ENCODE measurements around the gene NR2F2.
A peak's percentile ranks its signal among the peaks of the same experiment; 100 is the strongest.

The NR2F2 gene

DNA sequence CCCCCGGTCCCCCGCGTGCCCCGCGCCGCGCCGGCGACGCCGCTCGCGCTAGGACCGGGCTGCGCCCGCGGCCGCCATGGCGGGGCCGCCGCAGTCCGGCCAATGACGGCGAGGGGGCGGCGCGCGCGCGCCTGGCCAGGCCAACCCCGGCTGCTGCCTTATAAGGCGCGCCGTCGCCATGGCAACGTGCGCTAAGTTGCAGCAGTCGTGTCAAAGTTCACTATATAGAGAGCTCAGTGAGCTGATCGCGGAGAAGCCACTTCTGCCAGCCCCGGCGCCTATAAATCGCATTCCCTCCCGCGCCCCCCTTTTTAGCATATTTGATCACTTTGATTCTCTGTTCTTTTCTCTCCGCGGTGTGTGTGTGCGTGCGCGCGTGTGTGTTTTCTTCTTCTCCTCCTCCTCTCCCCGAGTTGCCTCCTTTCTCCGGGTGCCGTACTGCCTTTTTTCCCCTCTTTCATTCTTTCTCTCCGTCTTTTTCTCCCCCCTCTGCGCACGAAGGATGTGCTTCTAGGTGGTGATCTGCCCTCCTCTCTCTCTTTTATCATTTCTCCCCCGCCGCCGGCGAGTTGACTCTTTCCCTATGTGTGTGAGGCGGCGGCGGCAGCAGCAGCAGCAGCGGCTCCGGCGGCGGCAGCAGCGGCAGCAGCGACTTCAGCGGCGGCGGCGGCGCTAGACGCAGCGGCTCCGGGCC, at the start of gene NR2F2:
Gene NR2F2 (plus strand): TSS at position 251 of the 694 bp plus-strand sequence. CDS start 1,406 bp downstream, outside the sequence.
- DNase-seq = peak; percentile 77

DNA sequence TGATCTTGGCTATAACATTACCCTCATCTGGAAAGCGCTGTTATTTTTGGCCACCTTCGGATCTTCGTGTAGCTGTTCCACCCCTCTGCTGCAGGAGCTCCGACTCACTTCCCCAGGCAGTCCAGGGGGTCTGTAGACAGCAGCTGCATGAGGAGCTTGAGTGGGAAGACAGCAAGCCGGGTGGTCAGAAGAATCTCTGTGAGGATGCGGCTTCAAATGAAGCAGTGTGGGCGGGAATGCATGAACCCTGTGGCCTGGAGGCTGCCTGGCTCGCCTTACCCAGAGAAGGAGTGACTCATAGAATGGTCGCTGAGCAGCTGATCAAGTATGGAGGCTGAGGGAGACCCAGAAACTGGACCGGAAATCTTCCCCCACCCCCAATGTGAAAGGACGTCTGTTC, 45.2 kb upstream of the NR2F2 start:
- no peak for DNase-seq

DNA sequence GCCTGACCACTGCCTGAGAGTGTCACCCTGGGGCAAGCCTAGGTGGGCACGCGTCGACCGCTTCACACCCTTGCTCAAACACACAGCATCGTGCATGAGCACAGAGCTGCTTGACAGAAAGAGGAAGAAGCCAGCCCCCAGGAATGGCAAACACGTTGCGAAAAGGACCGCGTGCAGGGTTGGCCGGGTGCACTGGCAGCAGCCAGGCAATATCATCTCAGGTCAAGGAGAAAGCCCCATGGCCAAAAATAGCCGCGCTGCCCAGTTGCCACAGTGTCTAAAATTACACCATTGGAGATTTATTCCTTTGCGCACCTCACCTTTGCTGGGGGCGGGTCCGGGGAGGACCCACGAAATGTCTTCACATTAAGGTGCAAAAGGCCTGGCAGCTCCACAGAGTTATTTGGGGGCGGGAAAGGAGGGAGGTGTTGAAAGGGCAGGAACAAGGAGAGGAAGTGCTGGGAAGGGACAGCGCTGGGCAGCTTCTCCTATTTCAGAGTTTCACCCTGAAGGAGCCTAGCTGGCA, 44.7 kb upstream of the NR2F2 start:
- no peak for DNase-seq

DNA sequence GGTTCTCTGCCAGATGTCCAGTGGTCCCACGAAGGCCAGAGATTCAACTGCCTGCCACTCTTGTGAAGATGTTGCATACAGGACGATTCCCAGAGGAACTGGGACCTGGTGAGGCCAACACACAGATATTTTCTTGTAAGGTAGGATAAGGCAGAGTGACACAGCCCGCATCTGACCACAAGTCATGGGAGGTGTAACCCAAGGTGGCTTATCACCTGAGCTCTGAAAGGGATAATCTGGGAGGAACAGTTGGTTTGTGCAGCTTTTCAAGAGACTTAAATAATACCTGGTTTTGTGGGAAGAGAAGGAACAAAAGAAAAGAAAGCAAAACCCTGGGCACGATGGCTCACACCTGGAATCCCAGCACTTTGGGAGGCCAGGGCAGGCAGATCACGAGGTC, 39.8 kb upstream of the NR2F2 start:
- DNase-seq = no peak

DNA sequence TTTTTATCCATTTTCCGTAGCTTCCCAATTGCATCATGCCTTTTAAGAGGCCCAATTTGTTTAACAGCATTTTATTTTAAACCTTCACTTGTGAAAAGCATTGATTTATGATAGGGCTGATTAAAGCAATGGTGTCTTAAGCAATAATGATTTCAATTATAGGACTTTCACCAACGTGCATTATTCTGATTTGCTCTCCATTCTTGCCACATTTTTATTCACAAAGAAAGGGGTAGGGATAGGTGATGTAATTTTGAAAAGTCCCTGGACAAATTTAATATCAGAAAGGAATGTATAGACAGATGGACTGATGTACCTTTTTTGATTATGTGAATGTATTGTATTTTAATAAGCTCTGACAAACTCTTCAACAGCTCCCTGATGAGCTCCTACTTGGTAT, 37.9 kb upstream of the NR2F2 start:
- no peak for DNase-seq

DNA sequence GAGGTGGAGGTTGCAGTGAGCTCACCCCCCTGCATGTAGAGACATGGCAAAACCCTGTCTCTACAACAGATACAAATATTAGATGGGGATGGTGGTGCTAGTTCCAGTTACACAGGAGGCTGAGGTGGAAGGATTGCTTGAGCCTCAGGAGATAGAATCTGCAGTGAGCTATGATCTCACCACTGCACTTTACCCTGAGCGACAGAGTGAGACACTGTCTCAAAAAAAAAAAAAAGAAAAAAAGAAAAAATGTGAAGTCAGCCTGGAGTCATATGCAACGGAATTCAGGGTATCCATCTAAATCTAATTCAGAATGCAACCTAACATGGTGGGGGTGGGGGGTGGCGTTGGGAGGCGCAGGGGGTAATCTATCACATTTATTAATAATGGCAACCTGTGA, 37.1 kb upstream of the NR2F2 start:
- no peak for DNase-seq

DNA sequence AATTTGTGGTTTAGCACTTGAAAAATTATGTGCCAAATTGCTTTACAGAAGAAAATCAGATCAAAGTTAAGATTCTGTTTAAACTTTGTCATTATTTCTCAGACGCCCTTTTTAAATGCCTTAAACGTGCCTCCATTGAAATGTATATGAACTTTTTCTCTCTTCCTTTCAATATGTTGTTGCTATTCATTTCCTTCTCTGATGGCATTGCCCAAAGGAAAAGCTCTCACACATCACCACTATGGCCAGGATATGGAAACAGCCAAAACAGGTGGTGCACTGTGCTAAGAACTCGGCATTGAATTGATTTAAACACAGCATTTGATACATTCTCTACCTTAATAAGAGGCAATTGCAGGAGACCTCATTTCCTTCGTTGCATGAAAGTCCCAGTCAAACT, 35.7 kb upstream of the NR2F2 start:
- no peak for DNase-seq

DNA sequence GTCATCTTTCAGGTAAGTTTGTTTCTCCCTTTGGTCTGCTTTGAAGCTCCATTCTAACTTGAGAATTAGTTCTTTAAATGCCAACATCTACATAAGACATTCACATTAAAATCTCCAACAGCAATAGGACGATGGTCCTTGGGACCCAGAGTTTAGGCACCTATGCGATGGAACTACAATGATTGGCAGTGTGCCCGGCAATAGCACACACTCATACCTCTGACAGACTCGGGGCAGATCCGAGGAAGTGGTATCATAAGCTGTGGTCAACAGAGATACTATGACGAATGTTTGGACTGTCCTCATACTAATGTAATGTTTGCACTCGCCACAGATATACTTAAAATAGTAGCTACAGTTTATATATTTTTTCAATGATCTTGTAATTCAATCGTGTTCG, 34.2 kb upstream of the NR2F2 start:
- DNase-seq = no peak

DNA sequence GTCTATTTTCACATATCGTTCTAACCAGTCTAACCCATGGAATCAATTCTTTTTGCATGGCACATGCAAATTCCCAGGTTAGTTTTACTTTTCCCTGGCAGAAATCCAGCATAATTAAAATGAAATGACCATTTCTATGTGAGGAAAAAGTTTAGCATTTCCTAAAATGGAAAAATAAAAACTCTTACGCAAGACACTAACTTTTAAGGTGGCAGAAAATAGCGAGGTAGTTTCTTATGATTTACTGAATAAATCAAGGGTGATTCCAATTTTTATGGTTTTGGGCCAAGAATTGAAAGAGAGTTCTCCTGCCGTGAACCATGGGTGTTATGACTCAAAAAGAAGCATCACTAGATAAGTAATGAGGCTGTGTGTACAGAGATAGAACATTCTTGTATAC, 32.7 kb upstream of the NR2F2 start:
- DNase-seq = no peak

DNA sequence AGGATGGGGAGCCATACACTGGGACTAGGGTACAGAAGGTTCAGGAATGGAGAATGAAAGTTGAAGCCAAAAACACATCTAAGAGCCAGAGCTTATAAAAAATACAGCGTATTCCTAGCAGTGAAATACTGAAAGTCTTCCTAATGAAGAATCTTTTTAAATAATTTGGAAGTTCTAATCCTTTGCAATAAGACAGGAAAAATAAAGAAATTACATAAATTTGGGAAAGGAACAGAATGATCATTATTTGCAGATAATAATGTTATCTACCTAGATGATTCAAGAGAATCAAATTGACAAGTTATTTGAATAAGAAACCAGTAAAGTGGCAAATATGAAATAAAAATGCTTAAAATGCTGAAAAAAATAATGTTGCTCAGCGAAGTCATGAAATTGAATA, 32.3 kb upstream of the NR2F2 start:
- no peak for DNase-seq

DNA sequence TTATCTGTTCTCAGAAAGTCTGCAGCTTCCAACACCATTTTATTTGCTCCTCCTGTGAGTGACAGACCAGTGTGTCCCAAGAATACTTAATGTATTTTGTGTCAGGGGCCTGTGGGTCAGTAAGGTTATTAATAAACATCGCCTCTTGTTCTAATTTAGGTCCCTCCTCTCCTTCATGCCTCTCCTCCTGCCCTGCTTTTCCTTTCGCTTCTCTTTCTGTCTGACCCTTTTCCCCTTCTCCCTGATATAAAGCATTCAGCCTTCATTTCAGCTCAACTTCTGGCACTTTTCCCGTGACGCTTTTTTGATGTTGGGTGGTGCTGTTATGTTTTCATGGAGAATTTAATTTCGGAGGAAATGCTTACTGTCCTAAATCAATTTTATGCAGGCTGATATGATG, 29.7 kb upstream of the NR2F2 start:
- no peak for DNase-seq

DNA sequence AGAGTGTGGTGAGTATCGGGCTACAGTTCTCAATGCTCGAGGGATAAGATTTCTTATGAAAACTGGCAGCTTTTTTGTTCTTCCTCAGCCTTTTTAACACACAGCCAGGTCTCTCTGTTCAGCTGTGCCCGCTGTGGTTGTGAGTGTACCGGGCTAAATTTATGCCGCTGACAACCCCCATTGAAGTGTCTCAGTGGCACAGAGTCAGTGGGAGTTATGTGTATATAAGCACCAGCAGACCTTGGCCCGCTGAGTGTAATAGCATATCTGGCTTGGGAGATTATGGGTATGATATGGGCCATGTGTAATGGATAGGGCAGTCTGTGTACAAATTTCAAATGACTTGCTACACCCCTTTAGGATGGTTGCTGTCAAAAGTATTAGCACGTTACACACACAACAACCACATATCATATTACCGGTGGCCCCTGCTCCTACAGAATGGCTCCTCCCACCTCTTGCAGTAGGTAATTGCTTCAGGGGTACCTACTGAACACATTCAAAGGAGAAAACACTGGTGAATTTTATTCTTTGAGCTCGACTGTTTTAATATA, 26.9 kb upstream of the NR2F2 start:
- no peak for DNase-seq

DNA sequence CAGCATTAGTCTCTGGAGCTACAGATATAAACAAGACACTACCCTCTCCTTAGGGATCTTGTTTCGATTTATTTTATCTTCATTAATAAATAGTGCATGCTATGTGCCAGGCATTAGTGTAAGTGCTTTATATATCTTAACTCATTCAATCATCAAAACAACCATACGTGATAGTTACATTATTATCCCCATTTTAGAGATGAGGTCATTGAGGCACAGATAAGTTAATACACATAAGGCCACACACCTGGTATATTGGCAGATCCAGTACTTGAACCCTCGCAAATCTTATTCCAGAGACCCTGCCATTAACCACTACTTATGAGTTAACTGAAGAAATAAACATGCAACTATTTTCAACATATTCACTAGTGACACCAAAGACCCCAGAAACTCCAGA, 25.7 kb upstream of the NR2F2 start:
- no peak for DNase-seq

DNA sequence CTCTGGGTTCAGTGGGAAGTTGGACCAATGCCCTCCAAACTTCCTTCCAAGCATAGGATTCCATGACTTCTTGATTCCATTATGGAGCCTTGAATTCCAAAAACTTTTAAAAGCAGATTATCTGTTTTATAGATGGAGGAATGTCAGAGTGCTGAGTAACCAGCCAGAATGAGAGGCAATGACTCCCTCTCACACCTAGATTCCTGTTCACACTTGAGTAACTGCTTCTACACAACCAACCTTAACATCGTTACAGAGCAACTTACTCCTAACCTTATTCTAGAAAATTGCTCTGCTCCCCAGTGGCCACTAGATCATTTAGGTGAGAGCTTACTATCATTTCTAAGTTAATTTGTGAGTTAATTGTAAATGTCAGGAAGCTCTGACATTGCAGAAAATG, 24.2 kb upstream of the NR2F2 start:
- DNase-seq = no peak

DNA sequence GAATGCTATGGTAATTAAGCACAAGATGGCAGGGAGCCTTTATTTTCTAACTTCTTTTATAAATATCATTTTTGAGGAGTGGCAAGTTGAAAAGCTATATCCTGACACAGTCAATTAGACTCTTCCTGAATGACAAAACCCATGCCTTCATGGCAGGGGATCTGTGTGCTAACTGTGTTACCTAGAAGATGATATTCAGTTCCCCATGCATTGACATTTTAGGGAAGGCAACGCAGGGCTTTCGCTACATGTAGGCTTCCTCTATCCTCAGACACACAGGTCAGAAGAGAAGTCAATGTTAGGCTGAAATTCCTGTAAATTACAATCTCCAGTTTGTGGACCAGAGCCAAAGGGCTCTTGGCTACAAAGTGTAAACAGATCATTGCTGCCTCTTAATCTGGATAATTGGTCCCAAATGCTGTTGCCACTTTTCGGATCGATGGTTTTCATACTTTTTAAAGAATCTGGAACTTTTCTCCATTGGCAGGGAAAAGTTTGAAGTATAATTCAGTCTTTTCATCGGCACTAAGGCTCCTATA, 22.6 kb upstream of the NR2F2 start:
- no peak for DNase-seq

DNA sequence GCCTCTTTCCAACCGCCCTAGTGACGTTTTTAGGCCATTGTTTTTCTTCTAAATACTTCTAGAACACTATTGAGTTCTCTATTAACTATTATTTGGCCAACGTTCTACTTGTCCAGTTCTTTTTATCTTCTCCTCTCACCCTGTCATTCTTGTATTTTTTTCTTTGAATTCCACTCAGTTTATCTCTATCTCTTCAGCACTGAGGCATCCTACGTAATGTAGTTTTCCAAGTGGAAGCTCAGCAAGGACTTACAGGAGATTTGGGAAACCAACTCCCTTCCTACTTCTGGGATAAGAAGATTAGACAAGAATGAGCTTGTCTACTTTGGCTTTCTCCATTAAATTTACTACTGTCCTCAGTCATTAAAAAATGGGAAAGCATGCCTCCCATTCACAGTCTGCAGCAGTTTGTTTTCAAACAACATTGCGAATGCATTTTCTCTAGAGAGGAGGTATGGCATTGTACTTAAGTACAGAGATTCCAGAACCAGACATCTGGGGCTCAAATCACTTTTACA, 21.3 kb upstream of the NR2F2 start:
- no peak for DNase-seq

DNA sequence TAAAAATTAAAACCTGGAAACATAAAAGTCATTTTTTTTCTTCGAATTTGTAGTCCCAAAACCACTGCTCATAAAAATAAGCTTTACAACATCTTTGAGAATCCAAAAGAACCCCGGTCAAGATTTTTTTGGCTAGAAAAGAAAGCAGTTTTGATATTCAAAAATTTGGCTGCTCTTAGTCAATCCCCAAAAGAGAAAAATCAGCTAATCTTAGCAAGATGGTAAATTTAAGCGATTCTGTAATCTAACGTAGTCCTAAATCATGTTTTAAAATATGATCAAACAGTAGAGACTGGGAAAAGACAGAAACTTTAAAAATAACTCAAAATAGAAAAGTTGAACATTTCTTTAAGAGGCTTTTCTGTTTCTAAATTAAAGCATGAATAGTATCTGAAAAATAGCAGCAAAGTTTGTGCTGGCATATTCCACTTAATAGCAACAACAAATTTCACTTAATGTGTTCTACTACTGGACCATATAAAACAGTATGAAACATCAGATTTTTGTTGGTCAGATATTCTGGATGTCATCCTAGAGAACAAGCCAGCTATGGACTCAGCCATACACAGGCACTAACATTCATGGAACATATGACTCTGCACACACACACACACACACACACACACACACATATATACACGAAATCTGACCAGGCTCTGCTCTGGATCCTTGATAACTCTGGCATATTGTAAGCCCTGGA, 19.1 kb upstream of the NR2F2 start:
- no peak for DNase-seq

DNA sequence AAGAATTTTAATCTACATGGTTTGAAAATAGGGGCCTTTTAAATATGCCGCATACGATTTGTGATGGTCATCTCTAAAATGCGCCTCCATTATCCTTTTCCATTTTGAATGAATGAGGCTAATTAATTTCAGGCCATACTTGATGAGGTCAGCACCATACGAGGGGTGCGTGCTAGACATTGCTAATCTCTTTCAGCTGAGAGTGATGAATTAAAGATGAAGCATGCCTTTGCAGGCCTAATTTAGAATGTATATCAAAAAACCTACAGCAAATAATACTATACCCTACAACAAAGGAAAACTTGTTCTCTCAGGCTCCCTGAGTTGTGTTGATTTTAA, 18.6 kb upstream of the NR2F2 start:
- no peak for DNase-seq

DNA sequence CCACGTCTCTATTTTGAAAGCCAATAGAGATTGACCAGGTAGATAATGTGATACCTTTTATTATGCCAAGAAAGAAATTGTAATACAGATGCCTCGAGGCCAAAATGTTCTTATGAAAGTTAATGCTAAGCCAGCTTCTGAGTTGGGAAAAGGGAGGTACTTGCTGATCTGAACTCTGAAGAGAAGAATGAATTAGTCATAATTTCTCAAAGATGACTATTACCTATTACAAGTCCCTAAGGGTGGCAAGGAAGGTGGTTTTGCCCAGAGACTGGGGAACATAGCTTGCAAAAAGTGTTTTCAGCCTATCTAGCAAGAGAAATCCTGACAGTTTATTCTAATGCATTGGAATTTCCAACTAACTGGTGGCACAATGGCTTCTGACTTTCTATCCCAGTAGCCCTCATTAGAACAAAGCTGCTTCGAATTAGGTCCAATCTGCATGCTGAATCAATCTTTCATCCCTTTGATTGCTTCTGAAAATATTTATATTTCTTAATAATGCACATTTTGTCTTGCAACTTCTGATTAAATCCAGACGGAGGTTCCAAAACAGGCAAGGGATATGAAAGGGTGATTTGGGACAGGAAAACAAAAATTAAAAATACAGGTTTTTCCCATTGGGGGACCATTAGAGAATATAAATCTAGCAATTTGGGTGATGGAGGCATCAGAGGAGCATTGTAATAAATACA, 17.7 kb upstream of the NR2F2 start:
- DNase-seq = no peak

DNA sequence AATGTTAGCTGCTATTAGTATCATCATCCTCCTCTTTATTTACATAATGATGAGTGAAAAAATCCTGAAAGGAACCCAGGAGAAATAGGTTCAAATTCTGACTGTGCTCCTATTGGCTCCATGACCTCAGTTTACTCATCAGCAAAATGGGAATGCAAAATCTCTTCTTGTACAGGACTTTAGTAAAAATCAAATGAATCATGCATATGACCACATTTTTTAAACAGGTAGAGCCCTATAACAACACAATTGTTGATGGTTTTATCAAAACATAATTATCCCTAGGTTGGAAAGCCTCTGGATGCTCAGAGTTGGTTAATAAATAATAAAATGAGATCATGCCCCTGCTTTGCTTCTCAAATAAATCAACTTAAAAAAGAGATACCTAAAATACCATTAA, 16.0 kb upstream of the NR2F2 start:
- DNase-seq = no peak

DNA sequence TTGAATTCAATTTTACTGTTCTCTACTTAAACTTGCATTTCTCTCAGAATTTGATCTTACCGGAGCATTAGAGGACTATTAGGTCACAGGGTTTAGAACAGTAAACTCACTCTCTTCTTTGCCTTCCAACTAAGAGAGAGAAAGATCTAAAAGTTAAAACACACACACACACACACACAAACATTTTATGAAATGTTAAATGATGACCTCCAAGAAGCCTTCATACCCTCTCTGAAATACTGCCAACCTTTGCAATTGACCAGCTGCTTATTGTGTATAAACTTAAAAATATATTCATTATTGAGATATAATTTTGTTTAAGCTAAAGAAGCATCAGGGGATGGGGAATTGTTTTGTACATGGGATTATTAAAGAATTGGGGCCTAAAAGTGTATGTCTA, 15.5 kb upstream of the NR2F2 start:
- DNase-seq = no peak

DNA sequence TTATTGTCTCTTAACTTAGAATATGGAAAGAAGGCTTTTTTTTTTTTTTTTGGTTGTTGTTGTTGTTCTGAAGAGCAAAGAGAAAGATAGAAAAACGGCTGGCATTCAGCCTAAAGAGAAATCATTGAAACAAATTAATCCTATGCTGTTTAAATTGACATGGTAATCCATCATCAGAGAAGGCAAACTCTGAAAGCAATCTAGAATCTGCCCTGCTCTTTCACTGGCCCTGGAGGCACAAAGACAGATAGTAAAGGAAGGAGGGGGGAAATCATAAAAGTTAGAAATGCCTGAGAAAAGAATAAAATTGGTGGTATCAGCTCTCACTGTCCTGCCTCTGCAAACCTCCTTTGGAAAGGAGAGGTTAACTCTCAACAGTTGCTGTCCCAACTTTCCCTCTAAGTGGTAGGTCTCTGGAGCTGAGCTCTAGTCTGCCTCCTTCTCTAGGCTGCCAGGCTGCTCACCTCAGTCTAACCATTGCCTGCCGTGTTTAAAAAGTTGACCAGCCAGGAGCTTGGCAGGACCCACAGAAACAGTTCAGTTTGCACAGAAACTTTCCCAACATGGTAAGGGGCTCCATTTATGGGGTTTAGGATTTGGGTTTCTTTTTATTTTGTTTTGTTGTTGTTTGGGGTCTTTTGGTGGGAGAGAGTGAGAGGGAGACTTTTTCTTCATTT, 13.4 kb upstream of the NR2F2 start:
- no peak for DNase-seq

DNA sequence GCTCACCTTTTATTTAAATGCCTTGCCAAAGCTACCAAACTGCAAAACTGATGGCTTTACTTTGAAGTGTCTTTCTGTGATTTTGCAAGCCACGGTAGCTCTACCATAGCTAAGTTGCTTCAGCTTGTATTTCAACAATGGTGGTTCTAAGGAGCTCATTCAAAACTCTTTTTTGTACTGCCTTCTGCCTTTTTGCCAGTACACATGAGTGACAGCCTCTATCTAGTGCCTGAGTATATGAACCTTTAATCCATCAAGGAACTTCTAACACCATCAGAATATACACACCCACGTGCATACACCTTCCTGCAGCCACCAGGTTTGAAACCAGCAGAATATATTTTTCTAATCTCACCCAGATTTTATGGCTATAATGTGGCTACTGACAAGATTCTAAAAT, 10.4 kb upstream of the NR2F2 start:
- DNase-seq = no peak
